Measurements from ENCODE around the gene ISOC1. TPM values are rescaled to one million over a fixed set of nuclear protein-coding genes. Genes with fewer than 3 reads are reported as not detected.

Gene ISOC1
- total and polyA plus RNA-seq, 2 experiments from 2014 or later = 33.7 to 34.2 TPM

GRCh38 chr5:129124608-129125007, 30.1 kb downstream of the ISOC1 start (continued):
- TF ChIP-seq ZNF462 (CRISPR knock-in tag; IDR thresholded peaks at IDR 0.05) (no peak), ZNF114 (CRISPR knock-in tag; IDR thresholded peaks at IDR 0.05) (no peak), STAT1 (IDR thresholded peaks at IDR 0.05; ENCODE audit: unreplicated experiment) (no peak), NANOG (IDR thresholded peaks at IDR 0.05; ENCODE audit: borderline replicate concordance) (no peak), CREB1 (CRISPR knock-in tag; IDR thresholded peaks at IDR 0.05; ENCODE audit: low read depth) (no peak), EZH2 (IDR thresholded peaks at IDR 0.05; ENCODE audit: low read depth, unreplicated experiment) (no peak), JUNB (IDR thresholded peaks at IDR 0.05; ENCODE audit: unreplicated experiment) (no peak), REST (IDR thresholded peaks at IDR 0.05; ENCODE audit: unreplicated experiment) (no peak), ZNF331 (CRISPR knock-in tag; IDR thresholded peaks at IDR 0.05; ENCODE audit: low read depth) (no peak)

Measured in GM23338 (cell line).